ENCODE measurements around the gene MT1E. TPM values are rescaled to one million over a fixed set of nuclear protein-coding genes. Genes with fewer than 3 reads are reported as not detected.

MT1E gene
- total and polyA plus RNA-seq, 2 of the 8 experiments (the other 6 are each of a cell fraction or from before 2014, with no cell fraction given): 7.9 to 117 TPM

DNA sequence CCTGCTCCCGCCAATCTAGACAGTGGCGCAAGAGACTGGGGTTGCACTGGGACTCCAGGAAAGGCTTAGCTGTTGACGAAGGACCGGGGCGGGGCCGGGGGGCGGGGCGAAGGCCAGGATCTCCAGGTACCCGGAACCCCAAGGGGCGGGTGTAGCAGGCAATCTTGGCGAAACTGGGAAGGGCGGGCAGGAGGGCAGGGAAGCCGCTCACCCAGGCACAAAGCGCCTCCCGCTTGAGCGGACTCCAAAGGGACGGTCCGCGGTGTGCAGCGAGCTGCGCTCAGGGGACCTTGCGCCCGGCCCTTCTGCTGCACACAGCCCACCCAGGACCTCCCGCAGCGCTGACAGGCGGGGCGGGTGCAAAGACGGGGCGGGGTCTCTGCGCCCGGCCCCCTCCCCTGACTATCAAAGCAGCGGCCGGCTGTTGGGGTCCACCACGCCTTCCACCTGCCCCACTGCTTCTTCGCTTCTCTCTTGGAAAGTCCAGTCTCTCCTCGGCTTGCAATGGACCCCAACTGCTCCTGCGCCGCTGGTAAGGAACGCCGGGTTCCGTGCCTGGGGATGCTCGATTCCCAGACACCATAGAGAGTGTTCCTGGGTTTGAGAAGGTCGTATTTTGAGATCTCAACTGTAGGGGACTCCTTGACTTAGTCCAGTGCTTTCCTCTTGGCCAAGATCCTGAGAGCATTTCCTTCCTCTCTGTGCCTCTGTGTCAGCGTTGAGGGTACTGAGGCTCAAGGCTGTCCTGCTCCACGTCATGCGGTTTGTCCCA is 32.2 kb downstream of the MT1E start, which contains the start of gene MT1F (continued):
- TF ChIP-seq POU5F1 (IDR thresholded peaks at IDR 0.05; ENCODE audit: low read depth, low read length) (no peak), MAFK (IDR thresholded peaks at IDR 0.05; ENCODE audit: low read depth, low read length) (no peak), SIN3A (conservative IDR thresholded peaks at IDR 0.05 in 1 of 2, IDR thresholded peaks at IDR 0.05 in 1 of 2; ENCODE audit: low read depth in 1 of 2, low read length in 2 of 2) (no peak; a peak in 1 of 4 replicates)
